ENCODE measurements around the gene ASGR2.

GRCh38 chr17:7110617-7111306 is 3.9 kb downstream of the ASGR2 start:
- TF ChIP-seq SP1 (IDR thresholded peaks at IDR 0.05) (no peak), TARDBP (IDR thresholded peaks at IDR 0.05) (no peak), FOXA1 (IDR thresholded peaks at IDR 0.05) (no peak), BHLHE40 (IDR thresholded peaks at IDR 0.05; ENCODE audit: borderline replicate concordance) (no peak), FOXM1 (IDR thresholded peaks at IDR 0.05; ENCODE audit: borderline replicate concordance) (no peak), ELF4 (IDR thresholded peaks at IDR 0.05) (no peak), SUZ12 (IDR thresholded peaks at IDR 0.05) (no peak), HDGF (IDR thresholded peaks at IDR 0.05; ENCODE audit: borderline replicate concordance) (no peak), ARNT (IDR thresholded peaks at IDR 0.05) (no peak)
